ENCODE data around the gene KCNG4.
A peak's percentile ranks its signal among the peaks of the same experiment; 100 is the strongest.
"Not testable (repeated sequence)": the region's sequence is repeated elsewhere in the genome, so short reads cannot be mapped to it uniquely, and the experiment has no call there.

Gene KCNG4

DNA sequence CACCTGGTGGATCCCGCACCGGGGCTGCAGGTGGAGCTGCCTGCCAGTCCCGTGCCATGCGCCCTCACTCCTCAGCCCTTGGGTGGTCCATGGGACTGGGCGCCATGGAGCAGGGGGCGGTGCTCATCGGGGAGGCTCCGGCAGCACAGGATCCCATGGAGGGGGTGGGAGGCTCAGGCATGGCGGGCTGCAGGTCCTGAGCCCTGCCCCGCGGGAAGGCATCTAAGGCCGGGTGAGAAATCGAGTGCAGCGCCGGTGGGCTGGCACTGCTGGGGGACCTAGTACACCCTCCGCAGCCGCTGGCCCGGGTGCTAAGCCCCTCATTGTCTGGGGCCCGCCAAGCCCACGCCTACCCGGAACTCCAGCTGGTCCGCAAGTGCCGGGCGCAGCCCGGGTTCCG is 35.3 kb downstream of the KCNG4 start:
- not testable (repeated sequence) for DNase-seq

DNA sequence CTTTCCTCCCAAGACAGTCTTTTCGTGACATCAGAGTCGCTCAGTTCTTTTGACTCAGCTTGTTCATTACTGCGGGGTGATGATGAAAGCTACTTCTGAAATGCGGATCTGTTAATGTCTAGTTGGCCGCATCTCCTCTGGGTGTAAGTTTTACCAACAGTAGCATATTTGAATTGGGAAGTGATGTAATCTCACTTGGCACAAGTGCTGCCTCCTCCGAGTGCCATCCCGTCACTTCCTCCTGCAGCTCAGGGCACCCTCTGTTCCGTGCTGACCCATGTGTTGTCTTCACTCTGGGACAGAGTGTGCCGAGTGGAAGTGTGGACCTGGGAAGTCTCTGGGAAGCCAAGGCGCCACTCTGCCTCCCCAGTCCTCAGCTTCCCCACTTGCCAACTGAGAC is 40.0 kb downstream of the KCNG4 start:
- DNase-seq, result no peak

GRCh38 chr16:84199097-84199496 is 40.7 kb downstream of the KCNG4 start:
- DNase-seq, result no peak

- DNase-seq, result peak; percentile 31
These were observed 41.4 kb downstream of the KCNG4 start for GRCh38 chr16:84198401-84198800.

DNA sequence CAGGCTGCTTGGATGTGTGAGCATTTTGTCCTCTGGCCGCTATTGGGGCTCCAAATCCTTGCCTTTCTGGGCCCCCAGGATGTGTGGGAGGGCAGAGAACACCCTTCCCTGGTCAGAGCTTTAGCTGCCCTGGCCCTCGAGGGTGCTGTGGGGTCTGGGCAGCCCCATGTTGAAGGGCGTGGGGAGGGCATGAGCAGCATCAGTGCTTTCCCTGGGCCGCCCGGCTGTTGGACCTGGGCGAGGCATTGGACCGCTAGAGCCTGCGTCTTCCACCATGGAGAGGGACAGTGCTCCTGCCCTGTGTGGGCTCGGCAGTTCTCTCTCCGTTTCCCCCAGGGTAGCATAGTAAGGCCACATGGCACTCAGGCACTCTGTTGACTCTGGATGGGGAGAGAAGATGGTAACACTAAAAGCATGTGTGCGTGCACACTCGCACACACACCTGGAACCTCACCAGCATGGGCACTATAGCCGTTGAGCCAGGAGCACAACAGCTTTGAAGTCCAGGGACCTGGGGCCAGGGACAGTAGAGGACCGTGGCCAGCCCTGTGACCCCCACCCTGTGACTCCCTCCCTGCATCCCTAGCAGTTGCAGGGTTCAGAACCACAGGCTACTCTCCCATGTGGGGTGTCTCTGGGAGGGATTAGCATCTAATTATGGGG is 42.2 kb downstream of the KCNG4 start:
- no peak for DNase-seq

GRCh38 chr16:84196727-84197394 is 43.0 kb downstream of the KCNG4 start:
- DNase-seq, result no peak

DNA sequence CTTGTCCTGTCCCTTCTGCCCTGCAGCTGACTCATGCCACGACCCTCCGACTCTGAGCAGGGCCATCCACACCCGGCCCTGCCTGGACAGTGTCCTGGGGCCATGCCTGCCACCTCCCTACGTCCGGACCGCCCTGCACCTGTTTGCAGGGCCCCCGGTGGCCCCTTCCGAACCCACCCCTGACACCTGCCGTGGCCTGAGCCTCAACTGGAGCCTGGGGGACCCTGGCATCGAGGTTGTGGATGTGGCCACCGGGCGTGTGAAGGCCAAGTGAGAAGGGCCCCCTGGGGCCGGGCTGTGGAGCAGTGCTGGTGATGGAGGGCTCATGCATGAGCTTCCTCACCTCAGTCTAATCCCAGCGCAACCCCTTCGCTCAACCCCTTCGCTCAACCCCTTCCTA is 43.7 kb downstream of the KCNG4 start:
- no peak for DNase-seq

DNA sequence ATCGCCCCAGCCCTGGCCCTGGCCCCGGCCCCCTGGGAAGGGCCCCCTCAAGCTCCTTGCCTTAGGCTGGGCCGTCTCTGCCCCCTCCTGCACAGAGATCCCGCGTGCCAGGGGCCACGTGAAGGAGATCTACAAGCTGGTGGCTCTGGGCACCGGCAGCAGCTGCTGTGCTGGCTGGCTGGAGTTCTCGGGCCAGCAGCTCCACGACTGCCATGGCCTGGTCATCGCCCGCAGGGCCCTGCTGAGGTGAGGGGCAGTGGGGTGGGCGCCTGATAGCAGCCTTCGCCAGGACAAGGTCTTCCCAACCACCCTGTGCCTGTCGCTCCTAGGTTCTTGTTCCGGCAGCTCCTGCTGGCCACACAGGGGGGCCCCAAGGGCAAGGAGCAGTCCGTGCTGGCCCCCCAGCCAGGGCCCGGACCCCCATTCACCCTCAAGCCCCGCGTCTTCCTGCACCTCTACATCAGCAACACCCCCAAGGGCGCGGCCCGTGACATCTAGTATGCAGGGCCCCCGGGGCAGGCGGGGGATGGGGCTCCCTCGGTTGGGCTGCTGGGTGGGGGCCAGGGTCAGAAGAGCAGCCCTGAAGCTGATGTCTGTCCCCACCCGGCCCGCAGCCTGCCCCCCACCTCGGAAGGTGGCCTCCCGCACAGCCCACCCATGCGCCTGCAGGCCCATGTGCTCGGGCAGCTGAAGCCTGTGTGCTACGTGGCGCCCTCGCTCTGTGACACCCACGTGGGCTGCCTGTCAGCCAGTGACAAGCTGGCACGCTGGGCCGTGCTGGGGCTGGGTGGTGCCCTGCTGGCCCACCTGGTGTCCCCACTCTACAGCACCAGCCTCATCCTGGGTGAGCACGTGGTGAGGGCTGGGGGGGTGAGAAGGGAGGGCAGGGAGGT is 44.4 kb downstream of the KCNG4 start:
- no peak for DNase-seq

DNA sequence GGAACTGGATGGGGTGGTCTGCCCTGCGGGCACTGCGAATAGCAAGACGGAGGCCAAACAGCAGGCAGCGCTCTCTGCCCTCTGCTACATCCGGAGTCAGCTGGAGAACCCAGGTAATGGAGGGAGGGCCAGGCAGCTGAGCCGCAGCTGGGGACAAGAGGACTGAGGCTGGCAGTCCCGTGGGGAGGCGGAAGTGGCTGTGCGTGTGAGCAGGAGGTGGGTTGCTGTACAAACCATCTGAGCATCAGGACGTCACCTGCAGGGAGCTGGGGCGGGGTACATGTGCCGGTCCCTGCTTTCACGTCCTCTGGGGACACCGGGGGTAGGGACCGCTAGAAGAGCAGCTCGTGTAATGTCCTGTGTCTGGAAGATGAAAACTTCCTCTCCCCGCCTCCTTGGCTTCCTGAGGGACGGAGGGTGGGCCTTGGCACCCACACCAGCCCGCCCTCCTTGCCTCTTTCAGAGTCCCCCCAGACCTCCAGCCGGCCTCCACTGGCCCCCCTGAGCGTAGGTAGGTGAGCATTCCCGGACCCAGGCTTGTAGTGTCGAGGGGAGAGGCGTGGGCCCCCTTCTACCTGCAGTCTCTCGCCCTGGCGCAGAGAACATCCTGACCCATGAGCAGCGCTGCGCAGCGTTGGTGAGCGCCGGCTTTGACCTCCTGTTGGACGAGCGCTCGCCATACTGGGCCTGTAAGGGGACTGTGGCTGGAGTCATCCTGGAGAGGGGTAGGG is 45.2 kb downstream of the KCNG4 start:
- DNase-seq, result no peak

DNA sequence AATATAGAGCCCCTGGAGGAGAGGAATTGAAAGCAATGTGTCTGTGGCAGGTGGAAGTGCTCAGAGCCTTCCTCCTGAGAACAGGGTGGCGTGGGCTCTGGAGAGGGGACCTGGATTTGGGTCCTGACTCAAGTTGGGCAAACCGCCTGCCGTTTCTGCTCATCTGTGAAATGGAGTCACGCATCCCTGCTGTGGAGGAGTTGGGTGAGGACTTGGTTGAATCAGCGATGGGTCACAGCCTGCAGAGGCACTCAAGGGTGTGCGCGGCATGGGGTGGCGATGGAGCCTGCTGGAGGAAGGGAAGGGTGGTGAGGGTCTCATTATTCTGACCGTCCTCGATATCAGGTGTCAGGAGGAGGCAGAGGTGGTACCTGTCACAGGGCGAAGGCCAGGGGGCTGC is 45.8 kb downstream of the KCNG4 start:
- no peak for DNase-seq

- no peak for DNase-seq
These were observed 46.3 kb downstream of the KCNG4 start for GRCh38 chr16:84193480-84193879.

GRCh38 chr16:84191466-84191865 is 48.3 kb downstream of the KCNG4 start:
- DNase-seq, result no peak

GRCh38 chr16:84190731-84191388 is 49.0 kb downstream of the KCNG4 start, which contains the start of gene ADAD2:
TSS of gene ADAD2 (plus strand) at chr16:84191157. CDS start at chr16:84191231, 74 bp downstream.
- no peak for DNase-seq

- peak; percentile 92 for DNase-seq
These were observed 53.0 kb downstream of the KCNG4 start, which contains the start of gene TAF1C for GRCh38 chr16:84186685-84187437. TSS of gene TAF1C (minus strand) at chr16:84187057. CDS start at chr16:84184988, 2,069 bp downstream.

- DNase-seq, result no peak
These were observed 55.0 kb downstream of the KCNG4 start for GRCh38 chr16:84184775-84185174.

GRCh38 chr16:84183911-84184591 is 55.8 kb downstream of the KCNG4 start:
- DNase-seq, result no peak

DNA sequence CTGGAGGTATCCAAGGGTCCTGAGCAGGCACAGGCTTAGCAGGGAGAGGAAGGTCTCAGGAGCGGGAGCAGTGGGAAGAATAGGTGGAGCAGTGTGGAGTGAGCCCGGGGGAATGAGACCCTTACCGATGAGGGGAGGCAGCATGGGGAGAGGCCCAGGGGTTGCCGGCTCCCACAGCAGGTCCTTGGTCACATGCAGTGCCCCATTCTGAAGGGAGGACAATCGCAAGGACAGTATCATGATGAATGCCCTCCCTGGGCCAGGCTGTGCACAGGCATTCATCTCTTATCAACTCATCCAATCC is 56.3 kb downstream of the KCNG4 start:
- DNase-seq, result no peak

DNA sequence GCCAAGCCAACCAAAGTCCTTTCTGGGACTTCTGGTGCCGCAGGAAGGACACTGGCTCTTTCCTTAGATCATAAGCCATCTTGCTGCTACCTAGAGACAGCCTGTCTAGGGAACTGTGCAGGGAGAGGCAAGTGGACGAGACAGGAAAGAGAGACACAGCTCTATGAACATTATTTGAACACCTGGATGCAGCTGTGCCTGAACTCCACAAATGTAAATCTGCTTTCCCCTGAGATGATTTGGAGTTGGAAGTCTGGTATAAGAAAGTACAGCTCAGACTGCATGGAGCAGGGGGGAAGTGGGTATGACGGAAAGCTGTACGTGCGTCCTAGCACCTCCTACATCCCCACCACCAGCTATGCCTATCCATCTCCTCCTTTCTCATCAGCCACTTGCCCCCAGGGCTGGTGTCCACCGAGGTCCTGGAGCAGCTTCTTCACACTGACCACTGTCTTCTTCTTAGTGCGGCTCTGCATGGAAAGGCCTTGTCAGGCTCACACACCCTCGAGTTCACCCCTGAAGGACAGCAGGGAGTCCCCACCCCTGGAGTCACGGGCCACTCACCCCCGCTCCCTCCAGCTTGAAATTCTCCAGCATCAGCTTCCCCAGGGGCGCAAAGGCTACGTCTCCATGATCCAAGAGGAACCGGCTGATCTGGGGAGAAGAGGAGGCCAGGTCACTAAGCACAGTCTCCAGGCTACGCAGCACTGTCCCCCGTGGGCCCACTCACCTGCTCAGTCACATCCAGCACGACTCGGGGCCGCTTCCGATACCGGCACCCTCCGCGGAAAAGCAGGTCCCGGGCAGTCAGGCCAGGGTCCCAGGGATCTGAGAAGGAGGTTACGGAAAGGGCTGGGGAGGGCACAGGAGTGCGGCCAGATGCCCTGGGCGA is 56.9 kb downstream of the KCNG4 start:
- DNase-seq, result no peak

DNA sequence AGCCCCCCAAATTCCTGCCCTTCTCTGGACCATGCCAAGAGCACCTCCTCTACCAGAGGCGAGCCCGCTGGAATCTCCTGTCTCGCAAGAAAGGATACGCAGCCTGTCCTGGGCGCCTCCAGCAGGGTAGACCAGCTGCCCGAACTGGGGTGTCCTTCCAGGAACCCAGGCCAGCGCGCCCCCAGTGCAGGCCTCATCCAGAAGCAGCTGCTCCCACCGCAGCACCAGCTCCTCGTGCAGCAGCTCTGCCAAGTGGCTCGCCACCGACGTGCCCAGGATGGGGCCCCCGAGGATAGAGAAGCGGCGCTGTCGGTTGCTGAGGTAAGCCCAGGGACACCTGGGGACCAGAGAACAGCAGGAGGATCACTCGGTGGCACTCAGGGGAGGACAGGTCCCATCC is 57.7 kb downstream of the KCNG4 start:
- no peak for DNase-seq
